H1 (cell line): ENCODE results near the gene MRPL20. TPM values are rescaled to one million over a fixed set of nuclear protein-coding genes. Genes with fewer than 3 reads are reported as not detected.

Experiments
- CHD1 ChIP-seq: IDR thresholded peaks from 2 replicates; pipeline ENCODE4 v1.6.1; 2012; ENCODE audit warnings: low read depth, low read length, improper control_type of control experiment
- polyA plus RNA-seq, 7 experiments: library from polyadenylated mRNA; depleted of rRNA in 3 of 7; stranded (reverse) in 5 of 7; unstranded in 2 of 7; fragments of >200 nt in 5 of 7; fragments of 200-250 nt in 2 of 7; gene quantifications; 1 replicate in 5 of 7; 2 replicates in 1 of 7; 4 replicates in 1 of 7; pipeline versions ENCODE4 v1.2.1 to v1.2.3, GENCODE V29; 2011 to 2013; ENCODE audit warnings: missing spikeins in 2 of 7, mixed read lengths in 2 of 7
- total RNA-seq: library from RNA; stranded (reverse); fragmentation: NEBNext Ultra II Directional; extraction: Animal tissue kit (Norgen Biotek cat#: 25700); gene quantifications from 2 replicates; pipeline ENCODE4 v1.2.1, GENCODE V29; 2021

MRPL20 gene
- total and polyA plus RNA-seq, 2 of the 8 experiments (the other 6 are each of a cell fraction or from before 2014, with no cell fraction given) = 126 to 151 TPM

- TF ChIP-seq CHD1 = no peak
- TF ChIP-seq, all 59 proteins: peak for 0
These were observed 32.5 kb downstream of the MRPL20 start (continued) for GRCh38 chr1:1374589-1374928.
